ENCODE data around the gene GNAL.

DNA sequence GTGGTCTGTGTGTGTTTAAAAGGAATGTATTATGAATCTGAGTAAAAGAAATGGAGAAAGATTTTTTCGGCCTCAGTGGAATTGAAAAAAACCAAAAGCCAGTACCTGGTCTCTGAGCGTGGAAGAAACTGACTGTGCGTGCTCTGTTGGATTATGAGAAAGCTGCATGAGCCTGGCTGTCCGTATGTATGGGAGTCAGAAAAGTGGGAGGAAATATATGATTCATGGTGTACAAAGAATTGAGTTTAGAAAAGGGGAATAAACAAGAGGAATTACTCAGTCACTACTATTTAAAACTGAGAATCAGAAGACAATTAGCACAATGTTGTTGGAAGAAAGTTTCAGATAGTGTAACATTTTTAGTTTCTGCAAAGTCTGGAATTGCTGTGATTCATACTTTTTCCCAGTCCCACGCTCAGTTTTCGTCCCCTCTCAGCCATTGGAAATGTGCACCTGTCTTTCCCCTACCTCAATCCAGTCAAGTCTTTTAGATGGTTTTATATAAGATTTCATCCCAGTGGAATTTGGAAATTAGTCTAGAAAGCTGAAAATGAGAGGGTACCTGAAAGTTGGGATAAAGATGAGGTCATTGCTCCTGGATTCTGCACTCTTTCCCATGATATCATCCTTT is 95.7 kb downstream of the GNAL start:
- TF ChIP-seq, protein P1, sequence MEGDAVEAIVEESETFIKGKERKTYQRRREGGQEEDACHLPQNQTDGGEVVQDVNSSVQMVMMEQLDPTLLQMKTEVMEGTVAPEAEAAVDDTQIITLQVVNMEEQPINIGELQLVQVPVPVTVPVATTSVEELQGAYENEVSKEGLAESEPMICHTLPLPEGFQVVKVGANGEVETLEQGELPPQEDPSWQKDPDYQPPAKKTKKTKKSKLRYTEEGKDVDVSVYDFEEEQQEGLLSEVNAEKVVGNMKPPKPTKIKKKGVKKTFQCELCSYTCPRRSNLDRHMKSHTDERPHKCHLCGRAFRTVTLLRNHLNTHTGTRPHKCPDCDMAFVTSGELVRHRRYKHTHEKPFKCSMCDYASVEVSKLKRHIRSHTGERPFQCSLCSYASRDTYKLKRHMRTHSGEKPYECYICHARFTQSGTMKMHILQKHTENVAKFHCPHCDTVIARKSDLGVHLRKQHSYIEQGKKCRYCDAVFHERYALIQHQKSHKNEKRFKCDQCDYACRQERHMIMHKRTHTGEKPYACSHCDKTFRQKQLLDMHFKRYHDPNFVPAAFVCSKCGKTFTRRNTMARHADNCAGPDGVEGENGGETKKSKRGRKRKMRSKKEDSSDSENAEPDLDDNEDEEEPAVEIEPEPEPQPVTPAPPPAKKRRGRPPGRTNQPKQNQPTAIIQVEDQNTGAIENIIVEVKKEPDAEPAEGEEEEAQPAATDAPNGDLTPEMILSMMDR (IDR thresholded peaks at IDR 0.05; ENCODE audit: low read depth, low read length), result no peak
- TF ChIP-seq, protein P2, sequence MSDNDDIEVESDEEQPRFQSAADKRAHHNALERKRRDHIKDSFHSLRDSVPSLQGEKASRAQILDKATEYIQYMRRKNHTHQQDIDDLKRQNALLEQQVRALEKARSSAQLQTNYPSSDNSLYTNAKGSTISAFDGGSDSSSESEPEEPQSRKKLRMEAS (IDR thresholded peaks at IDR 0.05; ENCODE audit: low read depth, low read length), result no peak
- TF ChIP-seq POLR2A (IDR thresholded peaks at IDR 0.05; ENCODE audit: extremely low read depth, insufficient read length), result no peak
- TF ChIP-seq MYC (IDR thresholded peaks at IDR 0.05; ENCODE audit: low read depth, low read length), result no peak

All from NB4 (cell line).